Stimulated activated CD8-positive, alpha-beta memory T cell treated with anti-CD3 and anti-CD28 coated beads, Interleukin-7, amount 100 ng/mL, for 24 hours (primary cell): ENCODE results near the gene ZRANB3.
"Not testable (repeated sequence)": the region's sequence is repeated elsewhere in the genome, so short reads cannot be mapped to it uniquely, and the experiment has no call there.

Source experiments
- DNase-seq: peaks from one replicate; pipeline ENCODE4 v3.0.0-alpha.2; 2020; ENCODE audit warnings: low read depth

ZRANB3 gene

GRCh38 chr2:135485441-135485840 is 45.6 kb downstream of the ZRANB3 start:
- DNase-seq: no peak

- DNase-seq: no peak
Measured at GRCh38 chr2:135475128-135475527, 55.9 kb downstream of the ZRANB3 start.

GRCh38 chr2:135473567-135473966 is 57.5 kb downstream of the ZRANB3 start:
- DNase-seq: no peak

- no peak for DNase-seq
Measured at GRCh38 chr2:135471106-135471505, 59.9 kb downstream of the ZRANB3 start.

GRCh38 chr2:135457279-135457678 is 73.7 kb downstream of the ZRANB3 start:
- no peak for DNase-seq

- DNase-seq: no peak
Measured at GRCh38 chr2:135456835-135457234, 74.2 kb downstream of the ZRANB3 start.

GRCh38 chr2:135456431-135456830 is 74.6 kb downstream of the ZRANB3 start:
- no peak for DNase-seq

- DNase-seq: no peak
Measured at GRCh38 chr2:135454608-135455007, 76.4 kb downstream of the ZRANB3 start.

GRCh38 chr2:135453027-135453426 is 78.0 kb downstream of the ZRANB3 start:
- DNase-seq: not testable (repeated sequence)

- DNase-seq: no peak
Measured at GRCh38 chr2:135451966-135452365, 79.1 kb downstream of the ZRANB3 start.

GRCh38 chr2:135443013-135443412 is 88.0 kb downstream of the ZRANB3 start:
- DNase-seq: not testable (repeated sequence)

- not testable (repeated sequence) for DNase-seq
Measured at GRCh38 chr2:135435155-135435554, 95.9 kb downstream of the ZRANB3 start.

- DNase-seq: no peak
Measured at GRCh38 chr2:135424849-135425248, 106.2 kb downstream of the ZRANB3 start.

- DNase-seq: no peak
Measured at GRCh38 chr2:135422898-135423297, 108.1 kb downstream of the ZRANB3 start.

- DNase-seq: no peak
Measured at GRCh38 chr2:135411646-135412045, 119.4 kb downstream of the ZRANB3 start.

GRCh38 chr2:135409436-135409835 is 121.6 kb downstream of the ZRANB3 start:
- DNase-seq: no peak

GRCh38 chr2:135396259-135396658 is 134.8 kb downstream of the ZRANB3 start:
- DNase-seq: not testable (repeated sequence)

- no peak for DNase-seq
Measured at GRCh38 chr2:135386993-135387392, 144.0 kb downstream of the ZRANB3 start.

- DNase-seq: no peak
Measured at GRCh38 chr2:135378591-135378990, 152.4 kb downstream of the ZRANB3 start.

- DNase-seq: no peak
Measured at GRCh38 chr2:135373702-135374101, 157.3 kb downstream of the ZRANB3 start.

- DNase-seq: no peak
Measured at GRCh38 chr2:135349941-135350340, 181.1 kb downstream of the ZRANB3 start.

- DNase-seq: not testable (repeated sequence)
Measured at GRCh38 chr2:135348096-135348704, 182.8 kb downstream of the ZRANB3 start.

GRCh38 chr2:135337071-135337470 is 193.9 kb downstream of the ZRANB3 start:
- no peak for DNase-seq

GRCh38 chr2:135335256-135335655 is 195.8 kb downstream of the ZRANB3 start:
- no peak for DNase-seq
